PFSK-1 (cell line): ENCODE measurements around the gene KLHL22.

Experiments
- FOXP2 ChIP-seq: optimal IDR thresholded peaks from 2 replicates; pipeline ENCODE3; 2011; ENCODE audit warnings: borderline replicate concordance, control low read depth, inconsistent platforms; ENCODE audit not compliant: insufficient read depth; ENCODE audit errors: extremely low read length, extremely low read depth
- POLR2AphosphoS5 ChIP-seq: IDR thresholded peaks from 2 replicates; pipeline ENCODE4 v1.6.1; 2012; ENCODE audit warnings: low read depth, mild to moderate bottlenecking, control low read depth, low read length, moderate library complexity
- REST ChIP-seq, 2 experiments: IDR thresholded peaks; 2 replicates each; pipeline versions ENCODE4 v1.6.1 to v1.8.0; 2011 to 2012; ENCODE audit warnings: low read depth in 2 of 2, low read length in 2 of 2, control low read depth in 1 of 2, inconsistent platforms in 1 of 2, mild to moderate bottlenecking in 1 of 2, moderate library complexity in 1 of 2; ENCODE audit not compliant: insufficient read depth in 1 of 2
- SIN3A ChIP-seq: IDR thresholded peaks from 2 replicates; pipeline ENCODE4 v1.6.1; 2012; ENCODE audit warnings: mild to moderate bottlenecking, low read length, moderate library complexity, borderline replicate concordance; ENCODE audit not compliant: insufficient read depth
- TAF1 ChIP-seq: IDR thresholded peaks from 2 replicates; pipeline ENCODE4 v1.6.1; 2012; ENCODE audit warnings: low read length, control low read depth, borderline replicate concordance; ENCODE audit not compliant: insufficient read depth

GRCh38 chr22:20464096-20464614 lies 31.4 kb downstream of the KLHL22 start:
- TF ChIP-seq REST (IDR thresholded peaks at IDR 0.05; ENCODE audit: insufficient read depth in 1 of 2, low read depth in 2 of 2, low read length in 2 of 2) (no peak), SIN3A (no peak), FOXP2 (no peak), POLR2AphosphoS5 (no peak), TAF1 (no peak)
